ENCODE results near the gene NDUFA7. TPM values are rescaled to one million over a fixed set of nuclear protein-coding genes. Genes with fewer than 3 reads are reported as not detected.

NDUFA7 gene
- total RNA-seq, 1 experiment from 2014 or later: 76.4 TPM

DNA sequence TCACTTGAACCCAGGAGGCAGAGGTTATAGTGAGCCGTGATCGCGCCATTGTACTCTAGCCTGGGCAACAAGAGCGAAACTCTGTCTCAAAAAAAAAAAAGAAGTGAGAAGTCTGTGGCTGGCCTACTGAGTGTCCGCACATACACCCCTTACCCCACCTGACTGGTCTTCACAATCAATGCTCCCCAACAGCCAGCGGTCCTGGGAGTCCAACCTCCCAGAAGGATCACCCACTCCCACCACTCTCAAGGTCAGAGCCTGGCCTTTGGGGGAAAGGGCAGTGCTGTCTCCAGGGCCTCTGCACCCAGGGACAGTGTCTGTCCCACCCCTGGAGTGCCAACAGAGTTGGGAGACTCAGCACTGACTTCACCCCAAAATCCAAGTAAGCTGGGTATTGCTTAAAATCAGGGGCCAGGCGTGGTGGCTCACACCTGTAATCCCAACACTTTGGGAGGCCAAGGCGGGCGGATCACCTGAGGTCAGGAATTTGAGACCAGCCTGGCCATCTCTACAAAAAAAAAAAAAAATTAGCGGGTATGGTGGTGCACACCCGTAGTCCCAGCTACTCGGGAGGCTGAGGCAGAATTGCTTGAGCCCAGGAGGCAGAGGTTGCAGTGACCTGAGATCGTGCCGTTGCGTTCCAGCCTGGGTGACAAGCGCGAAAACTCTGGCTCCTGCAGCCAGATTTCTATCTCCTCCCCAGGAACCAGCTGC lies 10.7 kb downstream of the NDUFA7 start (continued):
- TF ChIP-seq, protein P1, sequence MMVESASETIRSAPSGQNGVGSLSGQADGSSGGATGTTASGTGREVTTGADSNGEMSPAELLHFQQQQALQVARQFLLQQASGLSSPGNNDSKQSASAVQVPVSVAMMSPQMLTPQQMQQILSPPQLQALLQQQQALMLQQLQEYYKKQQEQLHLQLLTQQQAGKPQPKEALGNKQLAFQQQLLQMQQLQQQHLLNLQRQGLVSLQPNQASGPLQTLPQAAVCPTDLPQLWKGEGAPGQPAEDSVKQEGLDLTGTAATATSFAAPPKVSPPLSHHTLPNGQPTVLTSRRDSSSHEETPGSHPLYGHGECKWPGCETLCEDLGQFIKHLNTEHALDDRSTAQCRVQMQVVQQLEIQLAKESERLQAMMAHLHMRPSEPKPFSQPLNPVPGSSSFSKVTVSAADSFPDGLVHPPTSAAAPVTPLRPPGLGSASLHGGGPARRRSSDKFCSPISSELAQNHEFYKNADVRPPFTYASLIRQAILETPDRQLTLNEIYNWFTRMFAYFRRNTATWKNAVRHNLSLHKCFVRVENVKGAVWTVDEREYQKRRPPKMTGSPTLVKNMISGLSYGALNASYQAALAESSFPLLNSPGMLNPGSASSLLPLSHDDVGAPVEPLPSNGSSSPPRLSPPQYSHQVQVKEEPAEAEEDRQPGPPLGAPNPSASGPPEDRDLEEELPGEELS (CRISPR knock-in tag; IDR thresholded peaks at IDR 0.05): no peak
- TF ChIP-seq FOXP1 (CRISPR knock-in tag; IDR thresholded peaks at IDR 0.05; ENCODE audit: borderline replicate concordance): no peak
- no peak for TF ChIP-seq ZNF416 (CRISPR knock-in tag; IDR thresholded peaks at IDR 0.05)
- no peak for TF ChIP-seq ZNF138 (CRISPR knock-in tag; conservative IDR thresholded peaks at IDR 0.05)
- no peak for TF ChIP-seq NFYB (CRISPR knock-in tag; conservative IDR thresholded peaks at IDR 0.05; ENCODE audit: low read depth)
- TF ChIP-seq, protein P2, sequence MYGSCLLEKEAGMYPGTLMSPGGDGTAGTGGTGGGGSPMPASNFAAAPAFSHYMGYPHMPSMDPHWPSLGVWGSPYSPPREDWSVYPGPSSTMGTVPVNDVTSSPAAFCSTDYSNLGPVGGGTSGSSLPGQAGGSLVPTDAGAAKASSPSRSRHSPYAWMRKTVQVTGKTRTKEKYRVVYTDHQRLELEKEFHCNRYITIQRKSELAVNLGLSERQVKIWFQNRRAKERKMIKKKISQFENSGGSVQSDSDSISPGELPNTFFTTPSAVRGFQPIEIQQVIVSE (CRISPR knock-in tag; IDR thresholded peaks at IDR 0.05; ENCODE audit: borderline replicate concordance): no peak
- no peak for TF ChIP-seq PRRX2 (CRISPR knock-in tag; IDR thresholded peaks at IDR 0.05)
- no peak for TF ChIP-seq SMAD3 (CRISPR knock-in tag; IDR thresholded peaks at IDR 0.05; ENCODE audit: borderline replicate concordance)
- TF ChIP-seq TP53 (CRISPR knock-in tag; IDR thresholded peaks at IDR 0.05): no peak

DNA sequence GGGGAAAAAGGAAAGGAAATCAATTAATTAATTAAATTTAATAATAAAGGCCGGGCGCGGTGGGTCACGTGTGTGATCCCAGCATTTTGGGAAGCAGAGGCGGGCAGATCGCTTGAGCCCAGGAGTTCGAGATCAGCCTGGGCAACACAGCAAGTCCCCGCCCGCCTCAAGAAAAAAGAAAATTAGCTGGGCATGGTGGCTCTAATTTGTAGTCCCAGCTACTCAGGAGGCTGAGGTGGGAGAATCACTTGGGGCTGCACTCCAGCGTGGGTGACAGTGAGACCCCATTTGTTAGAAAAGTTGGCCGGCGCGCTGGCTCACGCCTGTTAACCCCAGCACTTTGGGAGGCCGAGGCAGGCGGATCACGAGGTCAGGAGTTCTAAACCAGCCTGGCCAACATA lies 12.3 kb downstream of the NDUFA7 start:
- no peaks in the 10 kb centered on the region for H3K9me3 Mint-ChIP-seq
- peaks cover 33% of the 10 kb centered on the region for H3K4me1 Mint-ChIP-seq
- H3K27ac Mint-ChIP-seq: peak overlapping the region; percentile 82

GRCh38 chr19:8307965-8308866 lies 13.0 kb downstream of the NDUFA7 start, which contains the start of gene CD320:
Gene CD320 (minus strand): TSS chr19:8308358. CDS start chr19:8308290, 68 bp downstream.
- Mint-ChIP-seq H3K4me1 (peaks cover 33% of the 10 kb centered on the region), H3K27me3 (ENCODE audit: low read depth) (no peaks in the 10 kb centered on the region), H3K27ac (peak within 1 kb of the TSS; percentile 91), H3K36me3 (peaks cover 18% of the 10 kb centered on the region), H3K4me3 (peak within 1 kb of the TSS; percentile 86), H3K9me3 (no peaks in the 10 kb centered on the region)
- ChIA-PET POLR2A (no interaction called here), CTCF (interaction anchor here (1.3 kb wide), 1 partner anchor 26 kb away, joined by 4 read pairs; no protein-coding TSS in a partner anchor)
- peak; percentile 67 for ATAC-seq
- peak; percentile 87 for DNase-seq (ENCODE audit: low spot score)
- TF ChIP-seq NFYB (CRISPR knock-in tag; conservative IDR thresholded peaks at IDR 0.05; ENCODE audit: low read depth): peak; percentile 71
- TF ChIP-seq E2F5 (CRISPR knock-in tag; IDR thresholded peaks at IDR 0.05): peak; percentile 63; the same call in 1 of the 2 replicates
- TF ChIP-seq, protein P3, sequence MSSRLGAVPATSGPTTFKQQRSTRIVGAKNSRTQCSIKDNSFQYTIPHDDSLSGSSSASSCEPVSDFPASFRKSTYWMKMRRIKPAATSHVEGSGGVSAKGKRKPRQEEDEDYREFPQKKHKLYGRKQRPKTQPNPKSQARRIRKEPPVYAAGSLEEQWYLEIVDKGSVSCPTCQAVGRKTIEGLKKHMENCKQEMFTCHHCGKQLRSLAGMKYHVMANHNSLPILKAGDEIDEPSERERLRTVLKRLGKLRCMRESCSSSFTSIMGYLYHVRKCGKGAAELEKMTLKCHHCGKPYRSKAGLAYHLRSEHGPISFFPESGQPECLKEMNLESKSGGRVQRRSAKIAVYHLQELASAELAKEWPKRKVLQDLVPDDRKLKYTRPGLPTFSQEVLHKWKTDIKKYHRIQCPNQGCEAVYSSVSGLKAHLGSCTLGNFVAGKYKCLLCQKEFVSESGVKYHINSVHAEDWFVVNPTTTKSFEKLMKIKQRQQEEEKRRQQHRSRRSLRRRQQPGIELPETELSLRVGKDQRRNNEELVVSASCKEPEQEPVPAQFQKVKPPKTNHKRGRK (CRISPR knock-in tag; IDR thresholded peaks at IDR 0.05; ENCODE audit: borderline replicate concordance): no peak
- TF ChIP-seq, protein P4, sequence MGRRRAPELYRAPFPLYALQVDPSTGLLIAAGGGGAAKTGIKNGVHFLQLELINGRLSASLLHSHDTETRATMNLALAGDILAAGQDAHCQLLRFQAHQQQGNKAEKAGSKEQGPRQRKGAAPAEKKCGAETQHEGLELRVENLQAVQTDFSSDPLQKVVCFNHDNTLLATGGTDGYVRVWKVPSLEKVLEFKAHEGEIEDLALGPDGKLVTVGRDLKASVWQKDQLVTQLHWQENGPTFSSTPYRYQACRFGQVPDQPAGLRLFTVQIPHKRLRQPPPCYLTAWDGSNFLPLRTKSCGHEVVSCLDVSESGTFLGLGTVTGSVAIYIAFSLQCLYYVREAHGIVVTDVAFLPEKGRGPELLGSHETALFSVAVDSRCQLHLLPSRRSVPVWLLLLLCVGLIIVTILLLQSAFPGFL (CRISPR knock-in tag; IDR thresholded peaks at IDR 0.05; ENCODE audit: borderline replicate concordance): no peak
- TF ChIP-seq SMAD4 (CRISPR knock-in tag; IDR thresholded peaks at IDR 0.05): peak; percentile 44; the same call in 1 of the 2 replicates
- TF ChIP-seq, protein P5, sequence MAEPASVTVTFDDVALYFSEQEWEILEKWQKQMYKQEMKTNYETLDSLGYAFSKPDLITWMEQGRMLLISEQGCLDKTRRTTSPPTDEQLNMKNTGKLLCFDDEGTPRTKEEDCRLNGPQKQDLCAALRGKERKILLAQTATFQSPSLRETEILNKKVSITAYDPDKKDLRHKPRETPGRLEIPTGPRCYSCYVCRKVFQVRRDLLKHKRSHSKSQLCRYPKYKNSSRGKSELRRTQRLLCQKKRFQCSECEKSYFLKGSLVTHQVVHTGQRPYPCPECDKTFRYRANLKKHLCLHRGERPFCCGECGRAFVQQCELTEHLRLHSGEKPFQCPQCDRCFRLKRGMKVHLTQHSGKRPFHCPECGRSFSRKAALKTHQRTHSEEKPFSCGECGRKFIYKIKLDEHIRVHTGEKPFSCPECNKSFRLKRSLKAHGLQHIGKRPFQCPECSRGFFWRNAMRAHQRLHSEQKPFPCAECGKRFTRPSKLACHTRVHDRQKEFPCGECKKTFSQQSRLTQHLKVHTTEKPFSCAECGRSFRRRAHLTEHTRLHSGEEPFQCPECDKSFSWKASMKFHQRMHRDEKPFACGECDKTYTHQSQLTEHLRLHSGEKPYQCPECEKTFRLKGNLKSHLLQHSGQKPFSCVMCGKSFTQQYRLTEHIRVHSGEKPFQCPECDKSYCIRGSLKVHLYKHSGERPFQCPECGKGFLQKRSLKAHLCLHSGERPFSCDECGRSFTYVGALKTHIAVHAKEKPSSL (CRISPR knock-in tag; conservative IDR thresholded peaks at IDR 0.05): no peak
- no peak for TF ChIP-seq ZSCAN18 (CRISPR knock-in tag; IDR thresholded peaks at IDR 0.05)
- TF ChIP-seq MXD4 (CRISPR knock-in tag; IDR thresholded peaks at IDR 0.05; ENCODE audit: borderline replicate concordance): no peak
- TF ChIP-seq ZNF423 (CRISPR knock-in tag; IDR thresholded peaks at IDR 0.05): no peak
- TF ChIP-seq ZNF671 (CRISPR knock-in tag; IDR thresholded peaks at IDR 0.05): peak; percentile 53; the same call in 1 of the 2 replicates
- TF ChIP-seq TP53 (CRISPR knock-in tag; IDR thresholded peaks at IDR 0.05): no peak; the same call in none of the 2 replicates
- peak; percentile 85; the same call in 1 of the 2 replicates for TF ChIP-seq KAT7 (CRISPR knock-in tag; IDR thresholded peaks at IDR 0.05; ENCODE audit: borderline replicate concordance)

More for the DNA sequence above, 12.3 kb downstream of the NDUFA7 start:
- ATAC-seq (no peak), DNase-seq (ENCODE audit: low spot score) (peak; percentile 5)
- peaks cover 24% of the 10 kb centered on the region for H3K36me3 Mint-ChIP-seq
- POLR2A ChIA-PET: no interaction called here
- H3K27me3 Mint-ChIP-seq (ENCODE audit: low read depth): no peaks in the 10 kb centered on the region
- TF ChIP-seq ATF1 (CRISPR knock-in tag; IDR thresholded peaks at IDR 0.05) (no peak), ZNF121 (CRISPR knock-in tag; IDR thresholded peaks at IDR 0.05) (0 out of 2 replicates have a peak, but pooled peaks have one; percentile 13)
- CTCF ChIA-PET: no interaction called here
- peak overlapping the region; percentile 86 for H3K4me3 Mint-ChIP-seq

Measured in WTC11 (cell line).